ENCODE results near the gene RBBP8NL. TPM values are rescaled to one million over a fixed set of nuclear protein-coding genes. Genes with fewer than 3 reads are reported as not detected.

RBBP8NL gene
- total RNA-seq, 4 donors from 2014 or later, result not detected

GRCh38 chr20:62404112-62404665, 23.1 kb downstream of the RBBP8NL start:
- Histone ChIP-seq H3K4me3 (no peak overlapping the region), H3K9me3 (no peaks in the 10 kb centered on the region), H3K36me3 (peaks cover 0 to 32% (median 0%) of the 10 kb centered on the region in 3 donors), H3K4me1 (peaks cover 0 to 29% (median 18%) of the 10 kb centered on the region in 4 donors), H3K27ac (peak overlapping the region in 1 of 4 donors; percentile 15), H3K27me3 (peaks cover 0 to 3% of the 10 kb centered on the region in 2 donors)
- no peak for DNase-seq (ENCODE audit: low spot score in 2 of 2)
- 81 to 87% methylated on average over 9 of the region's 9 CpGs for WGBS, 2 donors
- no peak for TF ChIP-seq POLR2A (IDR thresholded peaks at IDR 0.05)
- TF ChIP-seq, protein P1, sequence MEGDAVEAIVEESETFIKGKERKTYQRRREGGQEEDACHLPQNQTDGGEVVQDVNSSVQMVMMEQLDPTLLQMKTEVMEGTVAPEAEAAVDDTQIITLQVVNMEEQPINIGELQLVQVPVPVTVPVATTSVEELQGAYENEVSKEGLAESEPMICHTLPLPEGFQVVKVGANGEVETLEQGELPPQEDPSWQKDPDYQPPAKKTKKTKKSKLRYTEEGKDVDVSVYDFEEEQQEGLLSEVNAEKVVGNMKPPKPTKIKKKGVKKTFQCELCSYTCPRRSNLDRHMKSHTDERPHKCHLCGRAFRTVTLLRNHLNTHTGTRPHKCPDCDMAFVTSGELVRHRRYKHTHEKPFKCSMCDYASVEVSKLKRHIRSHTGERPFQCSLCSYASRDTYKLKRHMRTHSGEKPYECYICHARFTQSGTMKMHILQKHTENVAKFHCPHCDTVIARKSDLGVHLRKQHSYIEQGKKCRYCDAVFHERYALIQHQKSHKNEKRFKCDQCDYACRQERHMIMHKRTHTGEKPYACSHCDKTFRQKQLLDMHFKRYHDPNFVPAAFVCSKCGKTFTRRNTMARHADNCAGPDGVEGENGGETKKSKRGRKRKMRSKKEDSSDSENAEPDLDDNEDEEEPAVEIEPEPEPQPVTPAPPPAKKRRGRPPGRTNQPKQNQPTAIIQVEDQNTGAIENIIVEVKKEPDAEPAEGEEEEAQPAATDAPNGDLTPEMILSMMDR (IDR thresholded peaks at IDR 0.05), result no peak
- no peak for TF ChIP-seq EP300 (IDR thresholded peaks at IDR 0.05)

DNA sequence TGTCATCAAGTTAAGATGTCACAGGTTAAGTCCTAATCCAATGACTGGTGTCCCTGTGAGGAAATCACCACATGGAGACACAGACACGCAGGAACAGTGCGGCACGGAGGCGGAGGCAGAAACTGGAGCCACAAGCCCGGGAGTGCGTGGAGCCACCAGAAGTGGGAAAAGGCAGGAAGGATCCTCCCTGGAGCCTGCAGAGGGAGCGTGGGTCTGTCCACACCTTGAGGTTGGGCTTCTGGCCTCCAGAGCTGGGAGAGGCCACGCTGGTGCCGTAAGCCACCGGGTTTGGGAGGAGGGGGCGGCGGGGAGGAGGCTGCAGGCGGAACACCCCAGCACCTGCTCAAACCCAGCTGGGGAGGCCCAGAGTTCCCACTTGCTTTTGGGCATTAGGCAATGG, 24.0 kb downstream of the RBBP8NL start:
- TF ChIP-seq EP300 (IDR thresholded peaks at IDR 0.05), result no peak
- TF ChIP-seq POLR2A (IDR thresholded peaks at IDR 0.05), result no peak
- TF ChIP-seq, protein P1 (IDR thresholded peaks at IDR 0.05), result no peak
- H3K36me3 ChIP-seq, result peaks cover 0 to 32% (median 0%) of the 10 kb centered on the region in 3 donors
- H3K4me3 ChIP-seq, result no peak overlapping the region
- H3K4me1 ChIP-seq, result peaks cover 0 to 29% (median 18%) of the 10 kb centered on the region in 4 donors
- no peak for DNase-seq (ENCODE audit: low spot score in 2 of 2)
- 75 to 82% methylated on average over 13 of the region's 13 CpGs for WGBS, 2 donors
- H3K27ac ChIP-seq, result no peak overlapping the region
- no peaks in the 10 kb centered on the region for H3K9me3 ChIP-seq
- H3K27me3 ChIP-seq, result no peaks in the 10 kb centered on the region

GRCh38 chr20:62402456-62403150, 24.7 kb downstream of the RBBP8NL start:
- no peak overlapping the region for H3K27ac ChIP-seq
- H3K9me3 ChIP-seq, result no peaks in the 10 kb centered on the region
- no peak for DNase-seq (ENCODE audit: low spot score in 2 of 2)
- TF ChIP-seq, protein P1 (IDR thresholded peaks at IDR 0.05), result no peak
- TF ChIP-seq EP300 (IDR thresholded peaks at IDR 0.05), result no peak
- TF ChIP-seq POLR2A (IDR thresholded peaks at IDR 0.05), result no peak
- 89 to 91% methylated on average over 13 to 23 of the region's 23 CpGs for WGBS, 2 donors
- peaks cover 0 to 32% (median 0%) of the 10 kb centered on the region in 3 donors for H3K36me3 ChIP-seq
- H3K27me3 ChIP-seq, result no peaks in the 10 kb centered on the region
- H3K4me3 ChIP-seq, result no peak overlapping the region
- peaks cover 0 to 26% (median 17%) of the 10 kb centered on the region in 4 donors for H3K4me1 ChIP-seq

DNA sequence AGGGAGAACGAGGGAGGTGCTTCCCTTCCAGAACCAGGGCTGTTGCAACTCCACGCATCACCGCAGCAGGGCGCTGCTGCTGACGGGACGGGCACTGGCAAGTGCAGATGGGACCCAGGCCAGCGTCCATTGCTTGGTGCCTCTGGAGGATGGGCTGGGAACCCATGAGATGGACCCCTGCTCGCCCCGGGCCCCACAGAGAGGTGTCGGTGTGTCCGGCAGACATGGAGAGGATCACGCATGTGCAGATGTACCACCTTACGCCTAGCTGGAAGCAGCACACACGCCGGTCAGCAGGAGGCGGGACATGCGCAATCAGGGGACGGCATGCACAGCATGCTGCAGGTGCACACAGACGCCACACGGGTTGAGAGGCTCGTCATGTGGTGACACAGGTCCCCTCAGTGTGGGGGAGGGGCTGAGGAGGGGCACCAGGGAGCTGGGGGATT, 26.0 kb downstream of the RBBP8NL start:
- WGBS, 2 donors, result 71 to 93% methylated on average over 16 to 21 of the region's 21 CpGs
- H3K4me3 ChIP-seq, result no peak overlapping the region
- TF ChIP-seq EP300 (IDR thresholded peaks at IDR 0.05), result no peak
- no peak for TF ChIP-seq POLR2A (IDR thresholded peaks at IDR 0.05)
- TF ChIP-seq, protein P1 (IDR thresholded peaks at IDR 0.05), result no peak
- H3K36me3 ChIP-seq, result peaks cover 0 to 40% (median 0%) of the 10 kb centered on the region in 3 donors
- peaks cover 0 to 18% (median 10%) of the 10 kb centered on the region in 4 donors for H3K4me1 ChIP-seq
- no peak for DNase-seq (ENCODE audit: low spot score in 2 of 2)
- H3K9me3 ChIP-seq, result no peaks in the 10 kb centered on the region
- H3K27ac ChIP-seq, result no peak overlapping the region
- no peaks in the 10 kb centered on the region for H3K27me3 ChIP-seq

DNA sequence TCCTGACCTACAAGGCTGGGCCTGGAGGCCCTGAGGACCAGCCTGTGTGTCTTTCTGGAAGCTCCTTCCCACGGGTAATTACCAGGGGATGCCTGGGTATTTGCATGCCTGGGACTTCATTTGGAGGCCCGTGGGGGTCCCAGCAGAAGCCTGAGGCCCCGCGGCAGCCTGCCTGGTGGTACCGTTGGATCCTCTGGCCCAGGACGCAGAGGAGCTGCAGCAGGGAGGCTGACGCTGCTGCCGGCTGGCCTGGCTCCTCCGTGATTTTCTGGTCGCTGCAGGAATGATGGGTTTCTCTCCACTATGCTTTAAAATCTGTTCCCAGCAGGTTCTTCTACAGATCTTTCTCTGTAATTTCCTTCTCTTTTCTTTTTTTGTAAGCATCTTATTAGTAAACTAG, 26.8 kb downstream of the RBBP8NL start:
- TF ChIP-seq EP300 (IDR thresholded peaks at IDR 0.05) (no peak), POLR2A (IDR thresholded peaks at IDR 0.05) (no peak)
- TF ChIP-seq, protein P1 (IDR thresholded peaks at IDR 0.05), result no peak
- H3K9me3 ChIP-seq, result no peaks in the 10 kb centered on the region
- H3K4me1 ChIP-seq, result peaks cover 0 to 10% (median 2%) of the 10 kb centered on the region in 4 donors
- no peak for DNase-seq (ENCODE audit: low spot score in 2 of 2)
- 83 to 85% methylated on average over 9 to 10 of the region's 10 CpGs for WGBS, 2 donors
- peaks cover 0 to 48% (median 0%) of the 10 kb centered on the region in 3 donors for H3K36me3 ChIP-seq
- H3K27me3 ChIP-seq, result no peaks in the 10 kb centered on the region
- no peak overlapping the region for H3K27ac ChIP-seq
- no peak overlapping the region for H3K4me3 ChIP-seq

Measured in tibial nerve (tissue), 4 donors.